HEK293T (cell line): Measurements from ENCODE around the gene PLEKHG4B.

Experiments used
- CTCF ChIA-PET: fragments of 350-600 bp; formaldehyde crosslinking; extraction: SDS; loops from one replicate; lab custom pipeline; 2021; ENCODE audit warnings: antibody characterized with exemption, inconsistent platforms; lab: Yijun Ruan, JAX
- POLR2A ChIA-PET: fragments of 350-600 bp; formaldehyde crosslinking; extraction: SDS; loops from one replicate; lab custom pipeline; 2020; ENCODE audit warnings: antibody characterized with exemption, inconsistent platforms; lab: Yijun Ruan, JAX
- DNase-seq: peaks from one replicate; pipeline ENCODE4 v3.0.0; 2012; ENCODE audit warnings: mixed read lengths; ENCODE audit errors: extremely low spot score
- ARNT ChIP-seq: fragments of 450-650 bp; IDR thresholded peaks from 2 replicates; pipeline ENCODE4 v1.6.1; 2017; ENCODE audit warnings: mild to moderate bottlenecking
- BHLHE40 ChIP-seq: fragments of 450-650 bp; IDR thresholded peaks from 2 replicates; pipeline ENCODE4 v1.6.1; 2016; ENCODE audit warnings: mild to moderate bottlenecking, moderate library complexity, borderline replicate concordance
- CTBP1 ChIP-seq: fragments of 450-650 bp; IDR thresholded peaks from 2 replicates; pipeline ENCODE4 v1.6.1; 2016; ENCODE audit warnings: borderline replicate concordance
- ELF4 ChIP-seq: fragments of 450-650 bp; IDR thresholded peaks from 2 replicates; pipeline ENCODE4 v1.6.1; 2017; ENCODE audit warnings: antibody characterized with exemption
- FOXA1 ChIP-seq: fragments of 450-650 bp; IDR thresholded peaks from 2 replicates; pipeline ENCODE4 v1.6.1; 2016; ENCODE audit warnings: mild to moderate bottlenecking
- FOXK2 ChIP-seq: fragments of 450-650 bp; IDR thresholded peaks from 2 replicates; pipeline ENCODE4 v1.6.1; 2016; ENCODE audit warnings: mild to moderate bottlenecking
- FOXM1 ChIP-seq: fragments of 450-650 bp; IDR thresholded peaks from 2 replicates; pipeline ENCODE4 v1.6.1; 2017; ENCODE audit warnings: mild to moderate bottlenecking, borderline replicate concordance
- HDGF ChIP-seq: fragments of 450-650 bp; IDR thresholded peaks from 2 replicates; pipeline ENCODE4 v1.6.1; 2017; ENCODE audit warnings: antibody characterized with exemption, borderline replicate concordance
- L3MBTL2 ChIP-seq: fragments of 450-650 bp; conservative IDR thresholded peaks from 2 replicates; pipeline ENCODE4 v1.6.1; 2016; ENCODE audit warnings: mild to moderate bottlenecking
- LEF1 ChIP-seq: fragments of 450-650 bp; IDR thresholded peaks from 2 replicates; pipeline ENCODE4 v1.6.1; 2017; ENCODE audit warnings: mild to moderate bottlenecking, borderline replicate concordance
- NFRKB ChIP-seq: fragments of 450-650 bp; IDR thresholded peaks from 2 replicates; pipeline ENCODE4 v1.6.1; 2016; ENCODE audit warnings: mild to moderate bottlenecking, moderate library complexity
- PKNOX1 ChIP-seq: fragments of 450-650 bp; IDR thresholded peaks from 2 replicates; pipeline ENCODE4 v1.6.1; 2016
- SP1 ChIP-seq: fragments of 450-650 bp; IDR thresholded peaks from 2 replicates; pipeline ENCODE4 v1.6.1; 2017
- SUZ12 ChIP-seq: fragments of 450-650 bp; IDR thresholded peaks from 2 replicates; pipeline ENCODE4 v1.6.1; 2016; ENCODE audit warnings: mild to moderate bottlenecking
- TARDBP ChIP-seq: fragments of 450-650 bp; IDR thresholded peaks from 2 replicates; pipeline ENCODE4 v1.6.1; 2016
- ZNF384 ChIP-seq: fragments of 450-650 bp; IDR thresholded peaks from 2 replicates; pipeline ENCODE4 v1.6.1; 2016

The PLEKHG4B gene

GRCh38 chr5:79263-79662 lies 12.7 kb upstream of the PLEKHG4B start:
- TF ChIP-seq FOXK2 = no peak
- TF ChIP-seq HDGF = no peak
- no peak for TF ChIP-seq SP1
- TF ChIP-seq LEF1 = no peak
- TF ChIP-seq BHLHE40 = no peak
- no peak for TF ChIP-seq TARDBP
- no peak for TF ChIP-seq NFRKB
- TF ChIP-seq CTBP1 = no peak
- no peak for TF ChIP-seq FOXM1
- no peak for TF ChIP-seq ZNF384
- TF ChIP-seq L3MBTL2 = no peak
- no peak for TF ChIP-seq SUZ12
- no peak for TF ChIP-seq ELF4
- TF ChIP-seq ARNT = no peak
- TF ChIP-seq FOXA1 = no peak
- no peak for TF ChIP-seq PKNOX1
- CTCF ChIA-PET = no interaction called here
- POLR2A ChIA-PET = no interaction called here
- no peak for DNase-seq

- TF ChIP-seq FOXM1 = no peak
- TF ChIP-seq HDGF = no peak
- TF ChIP-seq CTBP1 = no peak
- TF ChIP-seq PKNOX1 = no peak
- TF ChIP-seq TARDBP = no peak
- TF ChIP-seq L3MBTL2 = no peak
- no peak for TF ChIP-seq BHLHE40
- no peak for TF ChIP-seq SP1
- TF ChIP-seq SUZ12 = no peak
- TF ChIP-seq NFRKB = no peak
- TF ChIP-seq ZNF384 = no peak
- TF ChIP-seq ARNT = no peak
- TF ChIP-seq FOXK2 = no peak
- TF ChIP-seq FOXA1 = no peak
- DNase-seq = no peak
- POLR2A ChIA-PET = interaction anchor here (0.5 kb wide), 1 partner anchor 333 kb away, joined by 3 read pairs; no protein-coding TSS in a partner anchor
- CTCF ChIA-PET = no interaction called here
Measured at GRCh38 chr5:79821-80220, 12.1 kb upstream of the PLEKHG4B start.

- ChIA-PET CTCF (interaction anchor here (0.5 kb wide), 1 partner anchor 190 kb away, joined by 3 read pairs; the partner anchor contains the start of gene PDCD6), POLR2A (interaction anchor here (0.6 to 1.2 kb wide), 2 partner anchors 10 to 137 kb away, joined by 3 read pairs; partner anchors contain the start of genes CCDC127, PLEKHG4B and SDHA)
- TF ChIP-seq SP1 (no peak), PKNOX1 (no peak), ZNF384 (no peak), FOXM1 (no peak), NFRKB (no peak), HDGF (no peak), FOXK2 (no peak), BHLHE40 (no peak), TARDBP (no peak), ELF4 (no peak), CTBP1 (no peak), FOXA1 (no peak), ARNT (no peak)
- DNase-seq = no peak
Measured at GRCh38 chr5:81391-82021, 10.5 kb upstream of the PLEKHG4B start.

GRCh38 chr5:82097-82496 lies 9.9 kb upstream of the PLEKHG4B start:
- POLR2A ChIA-PET = interaction anchor here (1.2 kb wide), 1 partner anchor 136 kb away, joined by 3 read pairs; the partner anchor contains the start of genes CCDC127 and SDHA
- no peak for TF ChIP-seq HDGF
- no peak for TF ChIP-seq SUZ12
- TF ChIP-seq ELF4 = no peak
- no peak for TF ChIP-seq FOXK2
- no peak for TF ChIP-seq NFRKB
- no peak for TF ChIP-seq TARDBP
- no peak for TF ChIP-seq BHLHE40
- TF ChIP-seq ZNF384 = no peak
- TF ChIP-seq SP1 = no peak
- TF ChIP-seq LEF1 = no peak
- no peak for TF ChIP-seq PKNOX1
- no peak for TF ChIP-seq FOXM1
- no peak for TF ChIP-seq CTBP1
- TF ChIP-seq FOXA1 = no peak
- no peak for TF ChIP-seq ARNT
- no peak for TF ChIP-seq L3MBTL2
- CTCF ChIA-PET = interaction anchor here (0.5 kb wide), 1 partner anchor 189 kb away, joined by 3 read pairs; the partner anchor contains the start of gene PDCD6
- DNase-seq = no peak

- no peak for DNase-seq
- CTCF ChIA-PET = no interaction called here
- no peak for TF ChIP-seq NFRKB
- POLR2A ChIA-PET = interaction anchor here (1.2 kb wide), 1 partner anchor 136 kb away, joined by 3 read pairs; the partner anchor contains the start of genes CCDC127 and SDHA
Measured at GRCh38 chr5:82570-82969, 9.4 kb upstream of the PLEKHG4B start.
